NCI-H1092 (cell line): Measurements from ENCODE around the gene HBP1.
"Not testable (repeated sequence)": the region's sequence is repeated elsewhere in the genome, so short reads cannot be mapped to it uniquely, and the experiment has no call there.

Source experiments
- DNase-seq: peaks from one replicate; lab custom pipeline; 2025; lab: John Stamatoyannopoulos, UW

HBP1 gene

DNA sequence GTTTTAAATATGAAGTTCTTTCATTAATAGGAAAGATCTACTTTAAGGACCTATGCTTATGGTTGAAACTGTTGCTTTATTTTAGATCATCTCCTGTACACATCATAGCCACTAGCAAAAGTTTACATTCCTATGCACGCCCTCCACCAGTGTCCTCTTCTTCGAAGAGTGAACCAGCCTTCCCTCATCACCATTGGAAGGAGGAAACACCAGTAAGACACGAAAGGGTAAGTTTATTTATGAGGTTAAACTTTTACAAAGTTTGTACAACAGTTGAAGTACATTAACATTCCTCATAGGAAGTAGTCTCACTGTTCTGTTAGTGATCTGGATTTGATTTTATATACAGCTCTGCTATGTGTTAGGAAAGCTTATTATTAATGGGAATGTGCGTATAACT, 16.9 kb downstream of the HBP1 start:
- DNase-seq, result no peak

DNA sequence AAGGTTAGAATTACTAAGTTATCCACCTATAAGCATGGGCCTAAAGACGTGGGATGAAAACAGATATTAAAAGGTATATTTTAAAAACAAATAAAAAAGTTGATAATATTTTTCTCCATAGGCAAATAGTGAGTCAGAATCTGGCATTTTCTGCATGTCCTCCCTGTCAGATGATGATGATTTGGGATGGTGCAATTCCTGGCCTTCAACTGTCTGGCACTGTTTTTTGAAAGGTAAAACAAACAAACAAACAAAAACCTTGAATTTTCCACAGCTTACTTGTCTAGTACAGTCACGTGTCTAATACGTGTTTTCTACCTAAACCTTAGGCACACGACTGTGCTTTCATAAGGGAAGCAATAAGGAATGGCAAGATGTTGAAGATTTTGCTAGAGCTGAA, 17.4 kb downstream of the HBP1 start:
- no peak for DNase-seq

DNA sequence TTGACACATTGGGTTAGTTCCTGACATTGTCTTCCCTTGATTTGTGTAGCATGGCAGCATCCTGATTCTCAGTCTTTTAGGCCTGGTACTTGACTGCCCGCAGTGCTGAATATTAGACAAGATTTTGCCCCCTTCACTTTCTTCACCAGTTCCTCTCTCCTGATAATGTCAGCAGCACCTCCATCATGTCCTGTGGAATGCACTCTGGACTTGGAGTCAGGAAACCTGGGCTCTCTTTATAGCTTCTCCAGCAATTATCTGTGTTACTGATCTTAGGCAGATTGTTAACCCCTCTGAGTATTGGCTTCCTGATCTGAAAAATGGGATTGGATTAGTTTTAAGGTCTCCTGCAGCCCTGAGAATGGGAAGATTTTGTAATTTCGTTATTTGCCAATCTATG, 19.0 kb downstream of the HBP1 start:
- DNase-seq, result no peak

DNA sequence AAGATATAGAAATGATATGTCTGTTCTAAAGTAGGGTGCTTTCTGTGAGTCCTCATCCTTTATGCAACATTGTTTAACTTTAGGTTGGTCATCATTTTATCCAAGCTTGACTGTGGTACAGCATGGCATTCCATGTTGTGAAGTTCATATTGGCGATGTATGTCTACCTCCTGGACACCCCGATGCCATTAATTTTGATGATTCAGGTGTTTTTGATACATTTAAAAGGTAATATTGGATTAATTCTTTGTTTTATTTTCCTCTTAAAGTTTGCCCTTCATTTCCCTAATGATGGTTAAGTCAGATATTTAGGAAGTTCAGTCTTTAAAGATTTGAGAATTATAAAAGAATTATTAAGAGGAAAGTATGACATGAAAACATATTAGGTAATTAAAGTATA, 21.3 kb downstream of the HBP1 start:
- no peak for DNase-seq

DNA sequence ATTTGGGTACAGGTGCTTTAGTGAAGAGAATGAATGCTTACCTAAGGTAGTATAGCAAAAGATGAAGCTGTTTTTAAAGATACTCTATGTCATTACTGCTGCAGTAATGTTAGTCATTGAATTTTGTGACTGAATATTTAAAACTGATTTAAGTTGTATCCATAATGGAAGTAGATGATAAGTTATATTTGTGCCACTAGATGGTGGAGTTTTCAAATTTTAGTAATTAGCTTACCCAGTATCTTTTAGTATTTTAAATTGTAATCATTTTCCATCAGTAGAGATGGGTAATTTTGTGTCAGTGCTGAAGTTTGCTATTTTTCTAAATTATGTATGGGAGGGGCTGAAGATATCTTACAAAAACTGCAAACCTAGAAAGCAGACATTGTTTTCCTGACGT, 25.2 kb downstream of the HBP1 start:
- DNase-seq, result no peak

DNA sequence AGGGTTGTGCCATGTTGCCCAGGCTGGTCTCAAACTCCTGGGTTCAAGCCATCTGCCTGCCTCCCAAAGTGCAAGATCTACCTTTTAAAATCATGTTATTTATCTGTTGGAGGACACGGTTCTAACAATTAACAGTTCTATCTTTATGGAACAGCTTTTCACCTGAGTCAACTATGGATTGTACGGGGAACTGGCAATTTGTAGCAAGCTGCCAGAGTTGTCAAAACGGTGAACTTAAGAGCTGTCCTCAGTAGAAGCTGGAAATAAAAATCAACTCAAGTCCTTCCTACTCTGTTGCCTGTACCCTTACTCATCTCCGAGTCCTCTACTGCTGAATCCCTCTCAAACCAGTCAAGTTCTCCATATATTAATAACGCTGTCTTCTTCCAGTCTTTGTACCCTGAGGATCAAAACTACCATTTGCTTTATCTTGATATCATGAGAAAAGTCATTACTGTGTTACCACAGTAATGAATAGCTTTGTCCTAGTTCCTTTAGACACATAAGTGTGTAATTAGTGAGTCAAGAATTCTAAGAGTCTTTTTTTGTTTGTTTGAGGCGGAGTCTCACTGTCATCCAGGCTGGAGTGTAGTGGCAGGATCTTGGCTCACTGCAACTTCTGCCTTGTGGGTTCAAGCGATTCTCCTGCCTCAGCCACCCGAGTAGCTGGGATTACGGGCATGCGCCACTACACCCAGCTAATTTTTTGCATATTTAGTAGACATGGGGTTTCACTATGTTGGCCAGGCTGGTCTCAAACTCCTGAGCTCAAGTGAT, 28.2 kb downstream of the HBP1 start:
- DNase-seq, result no peak

DNA sequence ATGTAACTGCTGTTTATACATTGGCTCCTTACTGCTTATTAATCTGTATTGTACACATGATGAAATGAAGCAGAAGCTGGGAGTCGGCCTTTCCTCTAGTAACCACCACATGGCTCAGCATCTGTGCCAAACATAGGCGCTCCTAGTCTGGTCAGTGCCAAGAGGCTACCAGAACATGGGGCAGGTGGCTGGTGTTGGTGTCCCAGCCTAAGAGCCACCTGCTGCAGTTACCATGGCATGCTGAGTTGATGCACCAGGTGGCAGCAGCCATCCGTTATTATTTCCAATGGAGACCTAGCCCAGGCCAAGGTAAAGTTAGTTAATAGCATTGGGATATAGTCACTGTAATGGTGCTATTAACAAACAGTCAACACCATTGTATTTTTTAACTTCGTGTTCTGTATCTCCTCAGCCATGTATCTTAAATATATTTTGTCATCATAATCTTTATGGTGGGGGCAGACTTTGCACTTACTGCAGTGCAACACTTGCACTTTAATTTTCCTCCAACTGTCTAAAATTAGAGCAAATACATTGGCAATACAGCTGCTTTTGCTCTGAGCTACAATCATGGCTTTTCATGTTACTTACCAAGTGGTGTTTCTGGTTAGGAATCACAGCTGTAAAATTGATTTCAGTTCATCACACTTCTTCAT, 33.1 kb downstream of the HBP1 start:
- peak; percentile 44 for DNase-seq

DNA sequence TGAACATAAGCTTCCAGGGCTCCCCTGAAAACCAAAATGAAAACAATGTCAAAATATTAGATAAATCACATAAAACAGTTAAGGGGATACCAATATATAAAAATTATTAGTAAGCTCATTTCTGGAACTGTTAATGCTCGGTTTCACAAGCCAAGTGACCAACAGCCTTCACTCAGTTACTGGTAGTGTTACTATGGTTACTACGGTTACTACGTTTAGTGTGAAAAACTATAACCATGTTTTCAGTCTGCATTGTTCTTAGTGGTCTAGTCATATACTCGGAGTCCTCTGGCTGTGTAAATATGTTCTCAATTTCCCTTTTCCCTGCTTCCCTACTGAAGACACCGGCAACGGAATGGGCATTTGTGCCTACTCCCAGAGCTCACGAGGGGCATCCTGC, 34.8 kb downstream of the HBP1 start:
- DNase-seq, result no peak

DNA sequence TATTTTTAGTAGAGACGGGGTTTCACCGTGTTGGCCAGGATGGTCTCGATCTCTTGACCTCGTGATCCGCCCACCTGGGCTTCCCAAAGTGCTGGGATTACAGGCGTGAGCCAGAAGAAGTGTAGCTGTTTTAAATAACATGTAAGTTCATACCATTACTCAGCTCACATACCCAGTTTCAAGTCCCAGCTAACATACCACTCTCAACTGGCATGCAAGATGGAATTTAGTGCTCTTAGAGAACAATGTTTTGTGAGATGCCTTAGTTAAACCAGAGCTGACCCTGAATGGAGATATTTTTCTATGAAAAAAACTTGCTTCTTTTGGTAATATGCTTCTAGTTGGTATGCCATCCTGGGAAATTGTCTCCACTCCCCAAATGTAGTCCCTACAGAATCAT, 37.3 kb downstream of the HBP1 start:
- DNase-seq, result no peak

DNA sequence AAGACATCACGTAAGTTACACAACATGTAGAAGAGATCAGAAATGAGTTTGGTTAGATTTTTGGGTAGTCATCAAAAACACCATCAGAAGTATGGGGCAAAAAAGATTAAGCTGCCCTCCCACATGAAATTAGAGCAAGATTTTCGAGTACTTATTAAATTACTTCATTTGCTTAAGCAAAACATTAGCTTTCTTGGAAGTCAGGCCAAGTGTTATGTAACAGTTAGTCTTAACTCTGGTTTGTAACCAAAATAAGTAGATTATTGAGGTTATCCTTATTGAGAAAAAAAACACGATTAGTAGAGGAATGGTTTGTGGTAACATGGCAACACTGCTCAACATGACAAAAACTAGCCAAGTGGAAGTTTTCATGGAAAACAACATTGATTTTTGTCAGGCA, 37.9 kb downstream of the HBP1 start:
- no peak for DNase-seq

DNA sequence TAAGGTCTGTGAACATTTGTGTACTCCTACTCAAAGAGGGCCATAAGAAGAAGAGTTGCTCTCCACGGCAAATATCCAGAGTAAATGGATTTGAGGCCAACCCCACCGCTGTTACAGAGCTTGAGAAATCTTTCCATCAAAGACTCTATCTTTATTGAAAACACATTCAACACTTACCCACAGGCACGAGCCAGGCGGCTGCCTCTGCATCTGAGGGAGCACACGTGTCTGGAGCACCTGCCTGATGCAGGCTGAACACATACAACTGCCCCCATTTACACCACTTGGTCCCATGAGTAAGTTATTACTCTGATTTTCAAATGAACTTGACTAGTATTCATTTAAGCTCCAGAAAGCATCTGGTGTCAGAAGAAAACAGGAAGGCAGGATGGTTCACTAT, 38.7 kb downstream of the HBP1 start:
- no peak for DNase-seq

DNA sequence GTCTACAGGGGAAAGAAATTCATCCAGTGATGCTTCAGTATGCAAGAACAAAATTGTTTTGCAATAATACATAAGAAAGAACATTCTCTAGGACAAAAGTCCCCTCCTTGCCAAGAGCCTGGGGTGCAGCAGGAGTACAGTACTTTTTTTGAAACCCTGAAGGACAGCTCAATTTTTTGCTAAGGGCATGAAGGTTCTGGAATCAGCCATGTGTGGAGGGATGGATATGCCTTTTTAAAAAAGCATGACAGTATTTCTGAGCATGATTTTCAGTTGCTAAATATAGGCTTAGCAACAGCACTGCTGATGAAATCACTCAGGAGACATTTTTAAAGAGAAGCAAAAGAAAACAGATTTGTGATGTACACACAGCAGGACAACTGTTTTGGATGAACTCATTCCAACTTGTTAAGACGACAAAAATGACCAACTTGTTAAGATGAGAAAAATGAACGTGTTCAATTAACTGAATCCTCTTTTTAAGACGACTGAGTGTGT, 39.3 kb downstream of the HBP1 start:
- DNase-seq, result no peak

DNA sequence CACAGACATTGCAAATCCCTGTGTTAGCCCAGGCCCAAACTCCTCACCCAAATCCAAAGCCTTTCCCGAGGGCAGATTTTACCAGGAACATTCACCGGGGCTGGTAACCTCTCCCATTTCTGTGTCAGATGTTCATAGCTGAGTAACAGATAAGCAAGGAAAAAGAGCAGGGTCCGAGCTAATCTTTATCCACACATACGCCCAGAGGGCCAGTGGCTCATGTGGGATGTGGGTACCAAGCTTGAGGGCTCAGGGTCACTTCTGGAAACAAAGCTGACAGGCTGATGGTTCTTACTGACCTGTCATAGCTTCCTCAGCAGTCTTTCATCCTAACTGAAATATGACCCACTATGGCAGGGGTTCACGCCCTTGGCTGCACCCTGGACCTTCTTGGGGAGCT, 39.8 kb downstream of the HBP1 start:
- no peak for DNase-seq

DNA sequence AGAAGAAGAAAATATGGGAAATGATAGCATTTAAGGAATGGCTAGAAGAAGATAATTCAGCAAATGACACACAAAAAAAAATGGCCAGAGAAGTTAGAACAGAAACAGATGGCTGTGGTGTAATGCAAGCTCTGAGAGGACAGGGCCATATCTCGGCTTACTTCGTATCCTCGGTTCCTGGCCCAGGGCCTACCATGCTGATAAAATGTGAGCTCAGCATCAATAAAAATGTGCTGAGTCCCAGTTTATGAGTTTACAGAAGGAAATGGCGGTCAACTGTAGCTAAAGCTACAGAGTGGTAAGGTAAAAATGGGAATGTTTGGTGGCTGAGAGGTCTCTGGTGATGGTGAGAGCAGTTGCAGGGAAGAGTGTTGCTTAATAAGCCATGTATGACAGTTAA, 40.8 kb downstream of the HBP1 start:
- DNase-seq, result no peak

DNA sequence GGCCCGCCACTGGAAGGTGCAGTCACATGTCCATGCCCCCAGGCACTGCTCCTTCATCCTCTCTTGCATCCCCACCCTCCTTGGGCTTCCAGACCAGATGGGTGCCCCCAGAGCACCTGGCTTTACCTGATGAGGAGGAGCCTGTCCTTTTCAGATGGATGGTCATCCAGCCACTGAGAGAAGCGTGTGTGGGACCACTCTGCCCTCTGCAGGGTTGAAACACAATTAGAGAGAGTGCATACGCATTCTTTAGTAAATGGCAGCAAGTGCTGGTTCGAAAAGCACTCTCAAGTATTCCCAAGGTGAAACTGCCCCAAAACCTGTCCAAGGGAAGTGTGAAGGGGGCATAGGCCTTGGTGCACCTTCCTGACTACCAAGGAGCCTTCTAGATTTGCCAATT, 41.6 kb downstream of the HBP1 start:
- DNase-seq, result no peak

DNA sequence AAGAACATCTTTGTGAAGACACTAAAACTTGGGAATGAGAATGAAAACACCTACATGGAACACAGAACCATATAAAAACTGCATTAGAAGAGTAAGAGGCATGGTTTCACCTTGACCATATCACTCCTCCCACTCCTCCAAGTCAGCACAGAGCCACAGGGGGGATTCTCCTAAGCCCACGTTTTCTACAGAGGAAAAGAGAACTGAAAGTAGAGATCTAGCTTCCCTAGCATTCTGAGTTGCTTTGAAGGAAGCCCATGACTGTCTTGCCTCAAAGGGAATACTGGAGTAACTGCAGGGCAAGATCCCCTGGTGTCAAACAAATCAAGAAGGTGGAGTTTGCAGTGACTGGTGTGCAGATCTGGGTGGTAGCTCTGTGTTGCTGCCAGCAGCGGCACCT, 43.9 kb downstream of the HBP1 start:
- DNase-seq, result no peak

DNA sequence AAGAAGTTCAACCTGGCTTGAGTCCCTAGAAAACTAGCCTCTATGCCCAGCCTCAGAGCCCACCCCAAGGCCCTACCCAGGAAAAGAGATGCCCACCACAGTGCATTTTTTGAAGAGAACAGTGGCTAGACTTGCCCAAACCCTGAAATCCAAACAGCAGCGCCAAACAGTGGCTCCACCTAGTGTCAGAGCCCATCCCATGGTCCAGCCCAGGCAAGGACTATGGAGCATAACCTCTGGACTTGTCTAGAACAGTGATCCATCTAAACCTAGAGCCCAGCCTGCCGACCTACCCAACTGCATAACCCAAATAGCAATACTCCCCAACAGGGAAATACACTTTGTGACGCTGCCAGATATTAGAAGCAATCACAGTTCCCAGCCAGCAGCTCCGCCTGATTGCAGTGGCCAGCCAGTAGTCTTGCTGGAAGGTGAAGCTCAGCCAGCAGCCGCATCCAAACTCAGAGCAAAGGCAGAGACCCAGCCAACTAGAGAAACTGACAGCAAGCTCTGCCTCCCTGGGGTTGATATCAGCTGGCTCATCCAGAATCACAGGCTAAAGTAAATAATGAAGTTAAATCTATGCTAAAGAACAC, 44.5 kb downstream of the HBP1 start:
- no peak for DNase-seq

DNA sequence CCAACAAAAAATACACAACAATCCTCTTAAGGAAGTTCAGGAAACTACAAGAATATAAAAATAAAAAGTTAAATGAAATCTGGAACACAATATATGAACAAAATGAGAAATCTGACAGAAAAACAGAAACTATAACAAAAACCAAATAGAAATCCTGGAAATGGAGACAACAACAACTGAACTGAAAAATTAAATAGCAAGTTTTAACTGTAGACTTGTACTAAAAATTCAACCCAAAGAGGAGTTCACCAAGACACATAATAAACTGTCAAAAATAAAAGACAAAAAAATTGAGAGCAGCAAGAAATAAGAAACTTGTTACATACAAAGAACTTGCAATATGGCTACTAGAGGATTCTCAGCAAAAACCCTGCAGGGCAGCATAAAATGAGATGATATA, 45.1 kb downstream of the HBP1 start:
- DNase-seq, result no peak

DNA sequence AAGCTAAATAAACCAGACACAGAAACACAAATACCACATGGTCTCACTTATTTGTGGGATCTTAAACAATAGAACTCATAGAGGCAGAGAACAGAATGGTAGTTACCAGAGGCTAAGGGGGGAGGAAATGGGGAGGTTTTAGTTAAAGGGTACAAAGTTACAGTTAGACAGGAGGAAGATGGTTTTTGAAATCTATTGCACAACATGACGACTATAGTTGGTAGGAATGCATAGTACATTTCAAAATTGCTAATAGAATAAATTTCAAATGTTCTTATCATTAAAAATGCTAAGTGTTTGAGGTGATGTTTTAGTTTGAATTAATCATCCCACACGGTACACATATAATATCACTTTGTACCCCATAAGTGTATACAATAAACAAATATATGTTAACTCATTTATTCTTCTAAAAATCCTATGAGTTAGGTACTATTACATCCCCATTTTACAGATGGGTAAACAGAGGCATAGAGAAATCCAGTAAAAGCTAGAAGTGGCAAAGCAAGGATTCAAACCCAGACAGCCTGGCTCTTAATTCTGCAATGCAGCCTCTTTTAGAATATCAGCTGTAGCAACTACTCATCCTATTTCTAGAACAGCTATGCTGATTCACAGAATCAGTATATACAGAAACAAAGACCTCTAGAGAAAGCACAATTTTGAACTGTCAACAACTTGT, 50.9 kb downstream of the HBP1 start:
- DNase-seq, result no peak

DNA sequence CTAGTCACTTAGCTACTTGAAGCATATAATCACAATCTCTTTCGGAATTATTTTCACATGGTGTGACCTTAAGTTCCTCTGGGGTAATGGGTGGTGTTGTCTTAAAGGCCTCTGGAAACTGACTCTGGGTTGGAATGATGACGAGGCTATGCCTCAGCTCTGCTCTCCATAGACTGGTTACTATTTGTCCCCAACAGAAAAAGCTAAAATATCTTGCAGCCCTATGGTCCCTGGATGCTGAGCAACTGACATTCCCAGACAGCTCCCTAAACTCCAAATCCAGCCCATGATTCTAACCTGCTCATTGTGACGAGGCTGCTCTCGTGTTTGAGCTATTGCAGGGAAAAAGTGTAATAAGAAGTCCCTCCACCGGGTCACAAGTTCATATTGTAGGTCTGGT, 51.6 kb downstream of the HBP1 start:
- DNase-seq, result no peak

DNA sequence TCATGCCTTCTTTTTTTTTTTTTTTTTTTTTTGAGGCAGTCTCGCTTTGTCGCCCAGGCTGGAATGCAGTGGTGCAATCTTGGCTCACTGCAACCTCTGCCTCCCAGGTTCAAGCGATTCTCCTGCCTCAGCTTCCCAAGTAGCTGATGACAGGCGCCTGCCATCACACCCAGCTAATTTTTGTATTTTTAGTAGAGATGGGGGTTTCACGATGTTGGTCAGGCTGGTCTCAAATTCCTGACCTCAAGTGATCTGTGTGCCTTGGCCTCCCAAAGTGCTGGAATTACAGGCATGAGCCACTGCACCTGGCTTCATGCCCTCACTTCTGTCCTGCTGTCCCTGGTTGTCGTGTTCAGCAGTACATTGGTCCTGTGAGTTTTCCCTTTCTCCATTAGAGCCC, 52.0 kb downstream of the HBP1 start:
- DNase-seq, result not testable (repeated sequence)

DNA sequence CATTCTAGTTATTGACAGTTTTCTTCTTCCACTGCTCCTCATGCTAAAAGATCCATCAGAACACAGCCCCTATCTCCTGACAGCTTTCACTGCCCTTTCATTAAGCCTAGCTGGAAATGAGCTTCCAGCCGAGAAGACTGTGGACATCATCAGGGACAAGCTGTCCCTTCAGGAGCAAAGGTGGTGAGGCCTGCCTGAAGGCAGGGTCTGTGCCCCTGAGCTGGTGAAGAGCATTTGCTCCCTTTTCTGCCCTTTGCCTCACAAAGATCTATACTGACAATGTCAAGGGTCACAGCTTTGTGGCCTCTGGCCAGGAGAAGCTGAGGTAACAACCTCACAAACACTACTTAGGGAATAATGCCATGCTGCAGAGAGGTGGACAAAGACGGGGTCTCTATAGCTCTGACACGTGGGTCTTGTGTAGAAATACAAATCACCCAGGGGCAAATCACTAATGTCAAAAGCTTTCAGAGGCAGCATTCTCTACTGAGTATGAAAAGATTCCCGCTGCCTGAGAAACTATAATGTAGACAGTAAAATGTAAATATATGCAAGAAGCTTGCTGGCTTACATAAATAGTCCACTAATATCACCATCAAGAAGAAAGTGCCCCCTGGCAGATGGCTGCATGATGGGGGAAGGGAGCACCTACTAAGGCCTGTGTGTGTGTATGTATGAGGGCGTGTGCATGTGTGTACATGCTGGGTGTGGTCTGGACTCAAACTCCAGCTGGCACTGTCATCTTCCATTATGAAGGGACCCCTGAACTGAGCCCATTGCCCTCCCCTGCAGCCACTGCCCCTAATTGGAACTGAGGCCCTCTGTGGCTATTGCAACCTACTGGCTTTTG, 55.8 kb downstream of the HBP1 start:
- no peak for DNase-seq
